ENCODE measurements around the gene TWIST2.

TWIST2 gene

DNA sequence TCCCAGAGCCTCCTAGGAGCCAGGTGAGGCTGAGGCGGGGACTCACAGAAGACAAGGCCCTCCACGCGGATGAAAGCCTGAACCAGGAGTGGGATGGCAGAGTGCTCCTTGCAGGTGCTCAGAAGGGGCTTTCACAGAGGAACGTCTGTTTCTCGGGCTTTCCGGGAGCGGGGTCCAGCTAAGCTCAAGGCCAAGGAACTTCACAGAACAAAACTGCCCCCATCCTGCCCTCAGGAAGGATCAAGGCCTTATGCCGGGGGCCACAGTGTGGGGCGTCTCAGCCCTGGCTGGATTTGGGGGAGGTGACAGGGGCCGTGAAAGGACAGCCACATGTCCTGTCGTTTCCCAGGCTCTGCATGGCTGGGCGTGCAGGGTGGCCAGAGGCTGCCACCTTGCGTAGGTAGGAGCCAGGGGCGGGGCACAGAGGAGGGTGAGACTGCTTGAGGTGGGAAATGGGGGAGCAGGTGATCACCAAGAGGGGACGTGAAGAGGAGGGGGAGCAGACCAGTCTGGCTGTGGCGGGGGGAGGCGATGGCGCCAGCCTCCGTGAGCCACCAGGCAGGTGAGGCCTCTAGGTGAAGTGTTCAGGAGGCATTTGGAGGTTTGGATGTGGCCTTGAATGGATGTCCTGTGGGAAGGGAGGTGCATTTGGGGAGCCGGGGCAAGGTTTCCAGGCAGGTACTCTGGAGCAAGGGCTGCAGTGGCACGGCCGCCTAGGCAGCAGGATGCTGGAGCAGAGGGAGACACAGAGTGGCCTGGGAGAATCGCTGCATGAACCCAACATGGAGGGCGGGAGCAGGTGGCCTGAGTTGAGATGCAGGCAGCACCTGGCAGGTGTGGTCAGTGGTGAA is 79.1 kb downstream of the TWIST2 start:
- no peaks in the 10 kb centered on the region for H3K36me3 Mint-ChIP-seq
- no peak overlapping the region for H3K4me3 Mint-ChIP-seq
- H3K27ac Mint-ChIP-seq: no peak overlapping the region
- no peaks in the 10 kb centered on the region for H3K9me3 Mint-ChIP-seq
- H3K27me3 Mint-ChIP-seq: peaks cover 62% of the 10 kb centered on the region
- H3K4me1 Mint-ChIP-seq: no peaks in the 10 kb centered on the region
- no peak for ATAC-seq

DNA sequence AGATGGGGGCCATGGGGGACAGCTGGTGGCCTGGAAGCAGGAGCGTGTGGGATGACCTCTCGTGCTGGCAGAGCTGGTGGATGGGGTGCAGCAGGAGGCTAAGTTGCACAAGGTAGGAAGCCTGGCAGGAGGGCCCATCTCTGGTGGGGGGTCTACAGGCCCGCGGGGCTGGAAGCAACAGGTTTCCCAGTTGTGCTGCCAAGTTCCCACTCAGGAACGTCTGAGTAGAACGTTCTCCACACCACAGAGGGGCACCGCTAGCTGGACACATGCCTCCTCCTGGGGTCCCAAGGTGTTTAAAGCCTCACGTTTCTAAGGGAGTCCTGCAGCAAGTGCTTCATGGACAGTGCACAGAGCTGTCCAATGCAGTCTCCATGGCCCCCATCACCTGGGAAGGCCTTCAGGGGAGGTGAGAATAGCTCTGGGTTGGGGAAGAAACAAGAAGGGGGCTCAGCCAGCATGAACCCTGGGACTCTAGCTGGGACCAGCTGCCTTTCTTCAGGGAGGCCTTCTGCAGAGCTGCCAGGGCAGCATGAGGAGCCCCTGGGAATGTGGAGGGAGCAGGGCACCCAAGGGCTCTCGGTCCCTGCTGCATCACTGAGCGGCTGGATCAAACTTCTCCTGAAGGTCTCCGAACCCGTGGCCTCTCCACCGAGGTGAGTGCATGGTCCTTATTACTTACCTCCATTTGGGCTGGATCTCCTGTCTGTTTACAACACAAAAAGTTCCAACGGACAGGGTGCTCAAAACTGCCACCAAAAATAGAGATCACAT is 80.0 kb downstream of the TWIST2 start:
- no peak overlapping the region for H3K27ac Mint-ChIP-seq
- no peaks in the 10 kb centered on the region for H3K9me3 Mint-ChIP-seq
- ATAC-seq: no peak
- H3K27me3 Mint-ChIP-seq: peaks cover 61% of the 10 kb centered on the region
- no peak overlapping the region for H3K4me3 Mint-ChIP-seq
- no peaks in the 10 kb centered on the region for H3K4me1 Mint-ChIP-seq
- no peaks in the 10 kb centered on the region for H3K36me3 Mint-ChIP-seq

DNA sequence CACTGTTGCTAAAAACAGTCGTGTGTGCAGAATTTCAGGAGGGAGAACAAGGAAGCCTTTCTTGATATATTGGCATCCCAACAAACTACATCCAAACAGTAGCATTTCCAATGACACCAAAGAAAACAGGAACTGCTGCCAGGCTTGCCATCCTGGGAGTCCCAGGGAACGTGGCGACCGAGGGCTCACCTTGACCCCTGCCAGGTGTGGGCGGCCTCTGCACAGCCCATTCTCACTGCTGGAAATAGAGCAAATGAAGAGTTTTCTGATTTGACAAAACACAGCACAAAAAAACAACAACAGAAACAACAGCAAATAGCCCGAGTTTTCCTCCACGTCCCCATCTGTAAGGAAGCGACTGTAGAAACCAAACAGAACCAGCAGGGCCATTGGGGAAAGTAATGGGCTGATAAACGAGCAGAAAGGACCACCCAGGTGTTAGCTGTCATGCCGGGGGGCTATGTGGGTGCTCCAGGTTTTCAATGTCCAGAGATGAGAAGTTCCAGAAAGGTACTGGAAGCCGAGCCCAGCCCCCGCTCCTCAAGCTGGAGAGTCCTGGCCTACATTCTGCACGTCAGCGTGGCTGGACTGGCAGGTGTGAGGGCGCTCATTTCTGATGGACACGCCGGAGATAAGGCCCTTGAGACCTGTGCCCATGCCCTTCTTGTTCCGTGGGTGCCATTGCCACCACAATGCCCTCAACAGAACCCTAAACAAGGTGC is 80.8 kb downstream of the TWIST2 start:
- Mint-ChIP-seq H3K9me3 (no peaks in the 10 kb centered on the region), H3K4me3 (no peak overlapping the region), H3K27me3 (peaks cover 61% of the 10 kb centered on the region), H3K36me3 (no peaks in the 10 kb centered on the region), H3K27ac (no peak overlapping the region), H3K4me1 (no peaks in the 10 kb centered on the region)
- no peak for ATAC-seq

DNA sequence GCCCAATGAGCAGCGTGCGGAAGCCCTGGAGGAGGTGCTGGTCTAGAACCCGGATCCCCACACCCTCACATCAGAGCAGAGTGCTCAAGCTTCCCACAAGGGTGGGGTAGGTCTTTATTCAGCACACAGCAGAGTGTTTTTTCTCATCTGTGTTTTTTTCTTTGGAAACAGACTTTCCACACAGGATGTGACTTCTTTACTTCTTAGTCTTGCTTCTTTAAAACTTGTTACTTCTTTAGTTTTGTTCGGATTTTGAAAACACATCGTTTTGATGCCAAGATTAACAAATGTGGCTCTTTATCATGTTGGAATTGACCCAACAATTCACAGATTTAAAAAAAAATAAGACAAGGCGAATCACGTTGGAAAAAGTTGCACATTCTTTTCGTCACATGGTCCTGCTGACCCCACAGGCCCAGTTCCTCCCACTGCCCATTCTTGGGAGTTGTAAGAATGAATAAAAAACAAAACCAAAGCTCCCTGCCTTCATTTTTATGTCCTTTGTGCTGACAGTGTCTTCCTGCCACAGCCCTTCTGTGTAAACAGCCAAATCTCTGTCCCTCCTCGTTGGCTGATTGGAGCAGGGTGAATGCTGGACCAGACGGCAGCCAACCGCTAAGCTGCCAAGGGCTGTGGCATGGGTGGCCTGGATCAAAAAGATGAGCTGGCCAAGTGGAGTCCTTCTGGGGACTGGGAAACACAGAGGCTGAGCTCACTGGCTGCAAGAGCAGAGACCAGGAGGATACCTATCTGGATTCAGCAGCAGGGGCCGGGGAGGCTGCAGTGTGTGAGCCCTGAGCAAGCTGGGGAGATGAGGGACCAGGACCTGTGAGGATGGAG is 81.6 kb downstream of the TWIST2 start:
- H3K9me3 Mint-ChIP-seq: peaks cover 3% of the 10 kb centered on the region
- ATAC-seq: no peak
- H3K36me3 Mint-ChIP-seq: no peaks in the 10 kb centered on the region
- H3K4me1 Mint-ChIP-seq: no peaks in the 10 kb centered on the region
- peaks cover 61% of the 10 kb centered on the region for H3K27me3 Mint-ChIP-seq
- no peak overlapping the region for H3K4me3 Mint-ChIP-seq
- no peak overlapping the region for H3K27ac Mint-ChIP-seq

DNA sequence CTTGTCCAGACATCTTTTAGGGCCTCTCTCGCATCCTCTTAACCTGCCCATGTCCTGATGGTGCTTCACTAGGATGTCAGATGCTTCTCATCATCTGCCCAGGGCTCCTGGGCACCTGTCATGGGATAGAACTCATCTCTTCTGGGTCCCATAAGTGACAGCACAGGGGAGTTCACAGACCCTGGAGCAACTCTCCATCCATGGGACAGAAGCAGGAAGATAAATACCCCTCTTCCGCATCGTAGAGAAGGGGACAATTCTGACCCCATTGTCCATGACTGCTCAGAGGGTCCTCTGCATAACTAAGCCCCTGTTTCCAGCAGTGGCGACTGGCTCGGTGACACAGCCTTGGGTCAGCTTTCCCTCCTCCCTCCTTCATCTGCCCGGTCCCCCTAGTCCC is 82.3 kb downstream of the TWIST2 start:
- Mint-ChIP-seq H3K9me3 (peaks cover 3% of the 10 kb centered on the region), H3K4me1 (no peaks in the 10 kb centered on the region), H3K4me3 (no peak overlapping the region), H3K27ac (no peak overlapping the region), H3K36me3 (no peaks in the 10 kb centered on the region), H3K27me3 (peaks cover 54% of the 10 kb centered on the region)
- ATAC-seq: no peak

DNA sequence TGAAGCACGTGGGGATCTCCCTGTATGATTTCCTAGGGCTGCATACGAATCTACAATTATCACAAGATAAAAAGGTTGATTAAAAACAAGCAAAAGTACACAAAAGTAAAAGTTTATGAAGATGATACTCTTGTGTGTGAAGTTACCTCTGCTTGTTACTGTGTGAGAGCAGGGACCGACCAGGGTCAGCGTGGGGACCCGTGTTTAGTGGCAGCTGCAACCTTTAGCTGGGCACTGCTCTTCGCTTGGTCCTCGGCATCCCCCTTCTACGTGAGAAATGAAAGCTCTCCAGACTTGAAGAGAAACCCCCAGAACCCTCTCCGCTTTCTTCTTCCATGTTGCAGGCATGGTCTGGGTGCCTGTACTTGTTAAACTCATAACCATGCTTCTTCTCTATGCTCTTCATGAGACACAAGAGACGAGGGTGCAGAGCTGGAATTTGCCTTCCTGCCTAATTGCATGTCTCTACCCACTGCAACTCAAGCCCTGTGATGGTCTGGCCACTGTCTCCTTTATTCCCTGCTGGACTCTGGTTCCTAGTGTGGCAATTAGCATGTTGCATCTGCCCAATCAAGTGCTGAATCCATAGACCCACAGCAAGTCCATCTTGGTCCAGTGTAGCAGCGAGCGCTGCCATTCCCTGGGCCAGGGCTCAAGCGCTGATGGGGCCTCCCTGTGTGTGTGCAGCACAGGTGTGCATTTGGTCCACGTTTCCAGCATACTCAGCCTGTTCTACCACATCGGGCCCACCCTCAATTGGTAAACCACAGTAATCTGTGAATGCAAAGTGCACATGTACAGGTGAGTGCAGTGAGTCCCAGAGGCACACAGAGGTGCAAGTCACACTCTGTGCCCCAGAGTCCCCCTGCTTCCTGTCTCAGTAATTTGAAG is 88.5 kb downstream of the TWIST2 start:
- Mint-ChIP-seq H3K4me1 (no peaks in the 10 kb centered on the region), H3K4me3 (no peak overlapping the region), H3K9me3 (peaks cover 3% of the 10 kb centered on the region), H3K27ac (no peak overlapping the region), H3K27me3 (peaks cover 2% of the 10 kb centered on the region), H3K36me3 (no peaks in the 10 kb centered on the region)
- ATAC-seq: no peak

DNA sequence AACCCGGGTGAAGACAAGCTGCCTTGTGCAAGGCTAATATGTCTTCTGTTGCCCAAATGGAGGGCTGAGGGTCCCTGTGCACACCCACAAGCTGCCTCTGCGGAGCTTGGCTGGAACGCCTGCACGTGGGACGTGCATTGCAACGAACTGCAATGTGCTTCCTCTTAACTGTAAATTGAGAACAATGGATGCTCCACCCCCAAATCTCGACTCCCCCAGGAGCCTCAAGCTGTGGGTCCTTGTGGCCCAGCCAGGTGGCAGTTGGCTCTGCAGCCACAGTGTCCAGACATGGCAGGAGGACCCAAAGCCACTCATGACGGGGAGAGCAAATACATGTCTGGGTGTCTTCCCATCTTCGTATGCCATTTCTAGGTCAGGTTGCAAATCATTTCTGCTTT is 90.1 kb downstream of the TWIST2 start:
- Mint-ChIP-seq H3K36me3 (no peaks in the 10 kb centered on the region), H3K27me3 (peaks cover 7% of the 10 kb centered on the region), H3K4me3 (no peak overlapping the region), H3K4me1 (no peaks in the 10 kb centered on the region), H3K9me3 (peaks cover 3% of the 10 kb centered on the region), H3K27ac (no peak overlapping the region)
- no peak for ATAC-seq

DNA sequence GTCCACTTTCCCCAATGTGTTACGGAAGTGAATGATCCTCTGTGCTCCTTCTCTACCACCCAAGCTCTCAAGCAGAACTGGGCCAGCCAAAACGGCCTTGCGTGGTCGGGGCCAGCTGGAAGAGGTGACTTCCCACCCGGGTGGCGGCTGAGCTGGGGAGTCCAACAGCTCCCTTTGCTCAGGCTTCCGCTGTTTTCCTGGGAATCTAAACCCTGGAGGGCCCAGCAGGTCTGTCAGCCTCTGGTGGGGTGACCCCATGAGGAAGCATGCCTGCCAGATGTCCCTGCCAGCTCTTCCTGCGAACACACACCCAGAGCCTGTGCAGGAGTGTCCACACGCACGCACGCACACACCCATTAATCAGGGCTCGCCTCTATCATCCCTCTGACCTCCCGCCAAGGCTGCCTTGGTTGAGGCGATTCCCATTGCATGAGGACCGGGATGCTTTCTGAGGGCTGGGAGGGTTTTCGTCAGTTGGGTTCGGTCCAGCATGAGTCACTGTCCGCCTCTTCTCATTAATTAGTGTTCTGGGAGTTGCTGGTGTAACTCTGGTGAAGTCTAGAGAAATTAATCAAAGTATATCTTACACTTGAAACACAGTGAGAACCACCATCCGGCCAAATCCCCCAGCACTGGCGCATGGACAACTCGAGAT is 90.6 kb downstream of the TWIST2 start:
- ATAC-seq: no peak
- Mint-ChIP-seq H3K9me3 (peaks cover 3% of the 10 kb centered on the region), H3K36me3 (no peaks in the 10 kb centered on the region), H3K4me3 (no peak overlapping the region), H3K27ac (no peak overlapping the region), H3K4me1 (no peaks in the 10 kb centered on the region), H3K27me3 (peaks cover 12% of the 10 kb centered on the region)

DNA sequence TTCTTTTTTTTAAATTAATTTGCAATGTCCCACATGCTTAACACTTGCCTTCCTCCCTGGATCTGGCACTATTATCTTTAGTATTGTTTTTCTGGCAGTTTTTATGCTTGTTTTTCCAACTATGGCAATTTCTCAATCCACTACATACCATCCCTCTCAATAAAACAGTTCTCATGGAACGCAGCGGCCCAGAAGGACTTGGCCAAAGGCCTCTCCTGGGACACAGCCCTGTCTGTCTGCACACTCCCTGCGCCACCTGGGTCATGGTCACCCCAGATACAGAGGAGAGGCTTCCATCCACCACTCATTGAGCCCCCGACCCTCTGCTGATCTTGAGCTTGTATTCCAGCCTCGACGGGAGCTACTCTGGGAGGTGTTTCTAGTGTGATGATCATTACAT is 91.2 kb downstream of the TWIST2 start:
- H3K4me3 Mint-ChIP-seq: no peak overlapping the region
- peaks cover 1% of the 10 kb centered on the region for H3K9me3 Mint-ChIP-seq
- H3K4me1 Mint-ChIP-seq: no peaks in the 10 kb centered on the region
- no peak overlapping the region for H3K27ac Mint-ChIP-seq
- no peak for ATAC-seq
- H3K27me3 Mint-ChIP-seq: peaks cover 17% of the 10 kb centered on the region
- H3K36me3 Mint-ChIP-seq: no peaks in the 10 kb centered on the region

DNA sequence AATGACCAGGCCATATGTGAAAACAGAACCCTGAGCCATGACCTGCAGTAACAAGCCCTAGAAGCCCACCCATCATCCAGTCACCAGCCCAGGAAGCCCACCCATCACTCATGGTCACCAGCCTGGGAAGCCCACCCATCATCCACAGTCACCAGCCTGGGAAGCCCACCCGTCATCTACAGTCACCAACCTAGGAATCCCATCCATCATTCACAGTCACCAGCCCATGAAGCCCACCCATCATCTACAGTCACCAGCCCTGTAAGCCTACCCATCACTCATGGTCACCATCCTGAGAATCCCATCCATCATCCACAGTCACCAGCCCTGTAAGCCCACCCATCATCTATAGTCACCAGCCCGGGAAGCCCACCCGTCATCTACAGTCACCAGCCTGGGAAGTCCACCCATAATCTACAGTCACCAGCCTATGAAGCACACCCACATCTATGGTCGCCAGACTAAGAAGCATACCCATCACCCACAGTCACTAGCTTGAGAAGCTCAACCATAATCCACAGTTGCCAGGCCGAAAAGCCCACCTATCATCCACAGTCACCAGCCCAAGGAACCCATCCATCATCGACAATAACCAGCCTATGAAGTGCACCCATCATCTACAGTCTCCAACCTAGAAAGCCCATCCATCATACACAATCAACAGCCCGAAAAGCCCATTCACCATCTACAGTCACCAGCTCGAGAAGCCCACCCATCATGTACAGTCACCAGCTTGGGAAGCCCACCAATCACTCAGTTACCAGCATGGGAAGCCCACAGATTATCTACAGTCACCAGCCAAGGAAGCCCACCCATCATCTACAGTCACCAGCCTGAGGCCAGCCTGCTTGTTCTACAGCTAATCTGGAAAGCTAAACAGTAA is 91.9 kb downstream of the TWIST2 start:
- no peak overlapping the region for H3K27ac Mint-ChIP-seq
- no peak for ATAC-seq
- H3K4me1 Mint-ChIP-seq: no peaks in the 10 kb centered on the region
- H3K27me3 Mint-ChIP-seq: peaks cover 17% of the 10 kb centered on the region
- no peaks in the 10 kb centered on the region for H3K36me3 Mint-ChIP-seq
- H3K9me3 Mint-ChIP-seq: no peaks in the 10 kb centered on the region
- H3K4me3 Mint-ChIP-seq: no peak overlapping the region

DNA sequence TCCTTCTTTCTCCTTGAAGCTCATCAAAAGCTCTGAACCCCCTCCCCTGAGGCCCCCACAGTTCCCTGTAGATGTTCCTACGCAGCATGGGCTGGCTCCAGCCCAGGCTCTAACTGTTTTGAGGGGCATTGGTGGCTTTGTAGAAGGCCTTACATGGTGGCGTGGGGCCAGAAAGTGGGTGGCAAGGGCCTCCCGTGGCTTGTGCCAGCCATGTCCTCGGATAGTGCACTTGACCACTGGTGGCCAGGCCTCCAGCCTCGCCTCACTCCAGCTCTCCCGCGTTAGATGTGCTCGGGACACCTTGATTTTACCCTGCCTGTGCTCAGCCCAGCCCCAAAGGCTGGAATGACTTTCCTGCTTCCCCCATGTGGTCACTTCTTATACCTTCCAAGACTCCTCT is 92.9 kb downstream of the TWIST2 start:
- ATAC-seq: no peak
- Mint-ChIP-seq H3K27me3 (peaks cover 17% of the 10 kb centered on the region), H3K36me3 (no peaks in the 10 kb centered on the region), H3K4me3 (no peak overlapping the region), H3K27ac (no peak overlapping the region), H3K4me1 (no peaks in the 10 kb centered on the region), H3K9me3 (no peaks in the 10 kb centered on the region)

DNA sequence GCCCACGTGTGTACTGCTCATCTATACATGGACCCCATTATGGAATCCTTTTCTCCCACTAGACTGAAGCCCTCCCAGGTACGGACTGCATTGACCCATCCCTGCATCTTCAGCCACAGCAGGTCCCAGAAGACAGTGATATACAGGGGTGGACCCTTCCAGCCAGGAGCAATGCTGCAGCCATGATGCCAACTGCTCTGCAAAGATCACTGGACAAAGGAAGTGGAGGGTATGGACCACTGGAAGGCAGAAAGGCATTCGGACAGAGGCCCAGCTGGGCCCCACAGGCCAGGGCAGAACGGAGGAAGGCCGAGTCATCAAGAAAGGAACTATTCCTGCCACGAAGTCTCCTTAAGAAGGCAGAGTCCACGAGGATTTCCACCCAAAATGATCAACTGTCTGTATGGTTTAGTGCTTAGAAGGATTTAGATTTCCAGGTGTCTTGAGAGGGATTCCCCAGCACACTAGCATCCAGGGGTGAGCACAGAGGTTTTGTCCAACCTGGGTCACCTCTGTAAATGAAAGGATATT is 93.4 kb downstream of the TWIST2 start:
- ATAC-seq: no peak
- Mint-ChIP-seq H3K27me3 (peaks cover 17% of the 10 kb centered on the region), H3K9me3 (no peaks in the 10 kb centered on the region), H3K36me3 (no peaks in the 10 kb centered on the region), H3K4me1 (no peaks in the 10 kb centered on the region), H3K4me3 (no peak overlapping the region), H3K27ac (no peak overlapping the region)

All from stimulated activated memory B cell treated with anti-CD40 and anti-IgM and Interleukin-4, amounts not matched to agents 10 μg/mL and 1 μg/mL and 100 μg/mL, for 72 hours (primary cell).